Cardiac muscle cell (in vitro differentiated cells and primary cell): ENCODE measurements around the gene ALCAM. TPM values are rescaled to one million over a fixed set of nuclear protein-coding genes. Genes with fewer than 3 reads are reported as not detected.

Experiments
- DNase-seq, 2 donors: peaks; one replicate each; pipeline versions ENCODE4 v3.0.0 to v3.0.0-alpha.2; 2010 to 2017; ENCODE audit warnings: low read depth in 1 of 2, low spot score in 1 of 2
- H3K27ac ChIP-seq: fragments of 200-600 bp; sonication (generic); 2 replicates; pipeline ENCODE4 v1.5.1; 2016
- H3K27me3 ChIP-seq: fragments of 200-600 bp; sonication (generic); 2 replicates; pipeline ENCODE4 v1.6.0; 2016; ENCODE audit warnings: control low read depth
- H3K36me3 ChIP-seq: fragments of 200-600 bp; sonication (generic); 2 replicates; pipeline ENCODE4 v1.5.1; 2016; ENCODE audit warnings: control low read depth
- H3K4me1 ChIP-seq: fragments of 200-600 bp; sonication (generic); 2 replicates; pipeline ENCODE4 v1.8.1; 2017; ENCODE audit warnings: low read depth, mild to moderate bottlenecking, mixed run types
- H3K4me3 ChIP-seq: fragments of 200-600 bp; sonication (generic); 2 replicates; pipeline ENCODE4 v1.5.1; 2016; ENCODE audit warnings: mild to moderate bottlenecking
- H3K9me3 ChIP-seq: fragments of 200-600 bp; sonication (generic); 2 replicates; pipeline ENCODE4 v1.5.1; 2017; ENCODE audit warnings: low read depth, mild to moderate bottlenecking, control low read depth
- polyA plus RNA-seq: library from polyadenylated mRNA; unstranded; fragments of >200 nt; fragmentation: Nextera tagmentation; extraction: Ambion mirVana; gene quantifications from 2 replicates; pipeline ENCODE4 v1.2.1, GENCODE V29; 2016
- total RNA-seq: library from RNA; depleted of rRNA; stranded (reverse); fragments of >200 nt; gene quantifications from 2 replicates; pipeline ENCODE4 v1.2.3, GENCODE V29; 2016
- TF ChIP-seq, protein P1 (sequence below): IDR thresholded peaks from 2 replicates; pipeline ENCODE4 v1.5.1; 2012; ENCODE audit warnings: low read depth, mild to moderate bottlenecking, low read length

Gene ALCAM
- total and polyA plus RNA-seq, 2 experiments from 2014 or later = 15.3 to 28.9 TPM

DNA sequence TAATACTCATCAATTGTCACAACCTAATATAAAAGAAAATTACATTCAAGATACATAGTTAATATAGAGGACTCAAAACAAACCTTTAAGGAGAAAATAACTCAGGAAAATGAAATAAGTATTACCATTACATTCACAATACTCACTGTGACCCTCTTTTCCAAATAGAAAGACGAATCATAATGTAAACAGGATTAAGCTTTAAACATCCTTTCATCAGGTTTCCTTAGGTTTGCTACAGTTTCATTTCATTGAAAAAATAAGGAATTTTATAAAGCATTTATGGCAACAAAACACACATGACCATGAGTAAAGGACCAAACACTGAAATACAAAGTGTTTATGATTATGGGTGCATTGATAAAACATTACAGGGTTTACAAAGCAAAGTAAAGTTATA lies 162.7 kb downstream of the ALCAM start:
- TF ChIP-seq, protein P1, sequence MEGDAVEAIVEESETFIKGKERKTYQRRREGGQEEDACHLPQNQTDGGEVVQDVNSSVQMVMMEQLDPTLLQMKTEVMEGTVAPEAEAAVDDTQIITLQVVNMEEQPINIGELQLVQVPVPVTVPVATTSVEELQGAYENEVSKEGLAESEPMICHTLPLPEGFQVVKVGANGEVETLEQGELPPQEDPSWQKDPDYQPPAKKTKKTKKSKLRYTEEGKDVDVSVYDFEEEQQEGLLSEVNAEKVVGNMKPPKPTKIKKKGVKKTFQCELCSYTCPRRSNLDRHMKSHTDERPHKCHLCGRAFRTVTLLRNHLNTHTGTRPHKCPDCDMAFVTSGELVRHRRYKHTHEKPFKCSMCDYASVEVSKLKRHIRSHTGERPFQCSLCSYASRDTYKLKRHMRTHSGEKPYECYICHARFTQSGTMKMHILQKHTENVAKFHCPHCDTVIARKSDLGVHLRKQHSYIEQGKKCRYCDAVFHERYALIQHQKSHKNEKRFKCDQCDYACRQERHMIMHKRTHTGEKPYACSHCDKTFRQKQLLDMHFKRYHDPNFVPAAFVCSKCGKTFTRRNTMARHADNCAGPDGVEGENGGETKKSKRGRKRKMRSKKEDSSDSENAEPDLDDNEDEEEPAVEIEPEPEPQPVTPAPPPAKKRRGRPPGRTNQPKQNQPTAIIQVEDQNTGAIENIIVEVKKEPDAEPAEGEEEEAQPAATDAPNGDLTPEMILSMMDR = no peak

DNA sequence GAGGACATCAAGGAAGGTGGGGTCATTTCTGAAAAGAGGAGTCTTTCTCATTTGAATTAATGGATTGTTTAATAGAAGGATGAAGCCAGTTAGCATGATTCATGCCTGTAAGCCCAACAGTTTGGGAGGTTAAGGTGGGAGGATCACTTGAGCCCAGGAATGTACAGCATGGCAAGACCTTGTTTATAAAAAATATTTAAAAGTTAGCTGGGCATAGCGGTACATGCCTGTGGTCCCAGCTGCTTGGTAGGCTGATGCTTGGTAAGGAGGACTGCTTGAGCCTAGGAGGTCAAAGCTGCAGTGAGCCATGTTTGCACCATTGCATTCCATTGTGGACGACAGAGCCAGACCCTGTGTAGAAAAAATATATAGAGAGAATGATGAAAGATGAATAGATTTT lies 165.5 kb downstream of the ALCAM start:
- no peak overlapping the region for H3K27ac ChIP-seq
- no peaks in the 10 kb centered on the region for H3K36me3 ChIP-seq
- DNase-seq = no peak
- H3K4me3 ChIP-seq = no peak overlapping the region
- TF ChIP-seq, protein P1 = no peak
- no peaks in the 10 kb centered on the region for H3K9me3 ChIP-seq
- no peaks in the 10 kb centered on the region for H3K4me1 ChIP-seq
- no peaks in the 10 kb centered on the region for H3K27me3 ChIP-seq

More for the DNA sequence above, 162.7 kb downstream of the ALCAM start:
- H3K9me3 ChIP-seq = no peaks in the 10 kb centered on the region
- no peaks in the 10 kb centered on the region for H3K36me3 ChIP-seq
- no peaks in the 10 kb centered on the region for H3K4me1 ChIP-seq
- no peaks in the 10 kb centered on the region for H3K27me3 ChIP-seq
- H3K4me3 ChIP-seq = no peak overlapping the region
- H3K27ac ChIP-seq = no peak overlapping the region
- no peak for DNase-seq

DNA sequence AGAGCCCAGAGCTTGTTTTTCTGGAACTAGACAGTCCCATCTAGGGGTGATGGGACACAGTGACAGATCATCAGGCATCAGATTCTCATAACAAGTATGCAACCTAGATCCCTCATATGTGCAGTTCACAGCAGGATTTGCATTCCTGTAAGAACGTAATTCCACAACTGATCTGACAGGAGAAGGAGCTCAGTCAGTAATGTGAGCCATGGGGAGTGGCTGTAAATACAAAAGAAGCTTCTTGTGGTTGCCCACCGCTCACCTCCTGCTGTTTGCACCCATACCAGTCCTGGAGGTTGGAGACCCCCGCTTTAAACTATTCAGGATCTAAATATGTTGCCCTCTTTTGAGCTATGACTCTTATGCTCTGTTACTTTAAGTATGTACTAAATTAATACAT lies 167.3 kb downstream of the ALCAM start:
- no peaks in the 10 kb centered on the region for H3K27me3 ChIP-seq
- no peak for DNase-seq
- no peak overlapping the region for H3K4me3 ChIP-seq
- no peaks in the 10 kb centered on the region for H3K9me3 ChIP-seq
- TF ChIP-seq, protein P1 = no peak
- no peaks in the 10 kb centered on the region for H3K4me1 ChIP-seq
- no peaks in the 10 kb centered on the region for H3K36me3 ChIP-seq
- H3K27ac ChIP-seq = no peak overlapping the region

DNA sequence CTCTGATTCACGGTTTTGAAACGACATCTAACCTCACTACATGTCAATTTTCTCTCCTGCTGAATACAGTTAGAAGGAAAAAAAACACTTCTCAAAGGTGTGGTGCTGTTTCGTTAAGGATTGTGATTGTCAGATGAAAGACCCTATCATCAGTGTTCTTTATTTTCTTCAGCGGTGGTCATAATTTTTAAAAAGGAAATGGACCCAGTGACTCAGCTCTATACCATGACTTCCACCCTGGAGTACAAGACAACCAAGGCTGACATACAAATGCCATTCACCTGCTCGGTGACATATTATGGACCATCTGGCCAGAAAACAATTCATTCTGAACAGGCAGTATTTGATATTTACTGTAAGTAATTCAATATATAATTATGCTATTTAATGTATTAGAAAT lies 167.8 kb downstream of the ALCAM start:
- no peak for DNase-seq
- Histone ChIP-seq H3K27me3 (no peaks in the 10 kb centered on the region), H3K36me3 (no peaks in the 10 kb centered on the region), H3K4me3 (no peak overlapping the region), H3K9me3 (no peaks in the 10 kb centered on the region), H3K4me1 (no peaks in the 10 kb centered on the region), H3K27ac (no peak overlapping the region)
- TF ChIP-seq, protein P1 = no peak

DNA sequence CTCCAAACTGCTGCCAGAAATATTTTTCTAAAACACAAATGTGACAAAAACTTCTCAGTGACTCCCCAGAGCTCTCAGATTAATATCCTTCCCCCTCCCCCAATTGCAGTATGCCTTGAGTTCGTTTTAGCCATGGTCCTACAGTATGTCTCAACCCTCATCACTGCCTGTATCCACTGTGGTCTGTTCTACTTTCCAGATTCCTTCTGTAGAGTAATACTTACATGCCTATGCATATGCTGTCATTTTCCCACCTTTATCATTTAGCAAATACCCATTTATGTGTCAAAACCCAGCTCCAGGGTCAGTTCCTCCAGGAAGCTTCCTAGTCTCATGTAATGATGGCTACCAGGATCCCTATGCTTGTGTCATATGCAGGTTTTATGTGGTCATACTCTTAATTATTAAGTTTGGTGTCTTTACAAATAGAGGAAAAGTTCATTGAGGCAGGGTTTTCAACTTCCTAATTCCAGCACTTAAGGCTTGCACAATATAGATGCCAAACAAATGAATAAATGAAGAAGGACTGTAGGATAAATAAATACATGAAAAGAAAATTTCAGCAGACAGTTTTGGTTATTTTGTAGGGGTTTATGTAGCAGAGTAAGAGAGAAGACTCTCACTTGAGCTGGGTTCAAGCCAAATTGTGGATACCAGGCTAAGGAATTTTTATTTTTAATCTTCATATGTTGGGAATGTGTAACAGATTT lies 170.8 kb downstream of the ALCAM start:
- TF ChIP-seq, protein P1 = no peak
- no peak overlapping the region for H3K4me3 ChIP-seq
- no peaks in the 10 kb centered on the region for H3K27me3 ChIP-seq
- no peaks in the 10 kb centered on the region for H3K9me3 ChIP-seq
- DNase-seq = no peak
- H3K4me1 ChIP-seq = peaks cover 4% of the 10 kb centered on the region
- no peak overlapping the region for H3K27ac ChIP-seq
- no peaks in the 10 kb centered on the region for H3K36me3 ChIP-seq
